SK-N-SH (cell line): Measurements from ENCODE around the gene COL25A1.

Source experiments
- POLR2AphosphoS5 ChIP-seq: IDR thresholded peaks from 2 replicates; pipeline ENCODE4 v1.6.1; 2012; ENCODE audit warnings: low read depth, low read length
- TAF1 ChIP-seq: IDR thresholded peaks from 2 replicates; pipeline ENCODE4 v1.6.1; 2012; ENCODE audit warnings: low read depth, mild to moderate bottlenecking, low read length, moderate library complexity, borderline replicate concordance

DNA sequence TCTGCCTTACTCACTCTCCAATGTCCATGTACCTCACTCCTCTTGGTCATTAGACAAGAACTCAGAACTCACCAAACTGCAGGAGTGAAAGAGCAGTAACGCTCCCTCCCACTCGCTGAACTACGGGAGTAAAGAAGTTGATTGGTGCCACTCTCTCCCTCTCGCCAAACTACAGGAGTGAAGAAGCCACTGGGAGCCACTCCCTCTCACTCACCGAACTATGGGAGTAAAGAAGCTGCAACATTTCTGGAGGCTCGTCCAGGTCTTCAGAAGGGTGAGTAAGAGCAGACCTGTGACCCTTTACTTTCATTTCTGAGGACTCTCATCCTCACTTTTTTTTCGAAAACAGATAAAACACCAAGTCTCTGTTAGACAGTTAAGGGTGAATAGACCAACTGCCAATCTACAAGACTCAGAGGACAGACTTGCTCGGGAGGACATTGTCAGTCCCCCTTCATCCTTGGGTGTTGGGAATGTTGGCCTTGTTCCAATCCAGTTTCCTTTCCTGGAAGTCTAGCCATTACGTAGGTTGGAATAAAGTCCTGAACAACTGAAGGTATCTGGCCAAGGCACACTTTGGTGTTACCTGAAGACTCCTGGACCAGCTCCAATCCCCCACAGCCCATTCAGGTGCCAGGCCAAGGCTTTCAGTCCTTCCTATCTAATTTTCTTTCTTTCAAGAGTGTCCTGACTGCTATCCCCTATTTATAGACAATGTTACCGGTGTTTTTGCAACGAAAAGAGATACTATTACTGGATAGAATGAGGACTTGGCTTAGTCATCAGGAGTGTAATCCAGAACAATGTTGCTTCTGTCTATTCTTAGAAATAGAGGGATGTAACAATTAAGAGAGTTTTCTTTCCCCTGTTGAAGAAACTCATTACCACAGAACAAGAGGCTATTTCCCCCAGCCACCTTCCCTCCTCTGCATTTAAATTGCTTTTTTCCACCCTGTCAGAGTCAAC, 11.0 kb upstream of the COL25A1 start:
- no peak for TF ChIP-seq TAF1
- no peak for TF ChIP-seq POLR2AphosphoS5
